WI38 (cell line): ENCODE measurements around the gene ZNF417.
"Not testable (repeated sequence)": the region's sequence is repeated elsewhere in the genome, so short reads cannot be mapped to it uniquely, and the experiment has no call there.

Experiments used
- H3K4me3 ChIP-seq: 2 replicates; pipeline ENCODE4 v1.5.1; 2011; ENCODE audit warnings: low read depth, mild to moderate bottlenecking, control low read depth, low read length
- CTCF ChIP-seq: IDR thresholded peaks from 2 replicates; pipeline ENCODE4 v1.5.1; 2012; ENCODE audit warnings: low read depth, mild to moderate bottlenecking, control low read depth, low read length

Gene ZNF417

GRCh38 chr19:57907394-57907793 lies 9.0 kb downstream of the ZNF417 start:
- H3K4me3 ChIP-seq, result no peak overlapping the region
- no peak for TF ChIP-seq CTCF

GRCh38 chr19:57905258-57905657 lies 11.1 kb downstream of the ZNF417 start:
- H3K4me3 ChIP-seq, result no peak overlapping the region
- no peak for TF ChIP-seq CTCF

GRCh38 chr19:57903618-57904184 lies 12.7 kb downstream of the ZNF417 start:
- TF ChIP-seq CTCF, result no peak
- no peak overlapping the region for H3K4me3 ChIP-seq

GRCh38 chr19:57900311-57900710 lies 16.1 kb downstream of the ZNF417 start:
- TF ChIP-seq CTCF, result no peak
- no peak overlapping the region for H3K4me3 ChIP-seq

- H3K4me3 ChIP-seq, result not testable (repeated sequence)
These were observed 25.7 kb downstream of the ZNF417 start for GRCh38 chr19:57890706-57891105.

- TF ChIP-seq CTCF, result no peak
- H3K4me3 ChIP-seq, result peak within 1 kb of the TSS; percentile 95
These were observed 27.7 kb downstream of the ZNF417 start, which contains the start of gene ZNF814 for GRCh38 chr19:57888560-57889231. ZNF814 (minus strand) TSS chr19:57889037; CDS start chr19:57888802, 235 bp downstream.

GRCh38 chr19:57888107-57888559 lies 28.3 kb downstream of the ZNF417 start:
- peak overlapping the region; percentile 95 for H3K4me3 ChIP-seq
- no peak for TF ChIP-seq CTCF
